Occipital lobe (tissue), 2 donors: ENCODE results near the gene CHN2. TPM values are rescaled to one million over a fixed set of nuclear protein-coding genes. Genes with fewer than 3 reads are reported as not detected.

Source experiments
- DNase-seq: peaks from one replicate; lab custom pipeline; 2025; lab: John Stamatoyannopoulos, UW
- total RNA-seq: library from RNA; depleted of rRNA; stranded (reverse); fragments of >200 nt; gene quantifications from one replicate; pipeline ENCODE4 v1.2.3, GENCODE V29; 2014

CHN2 gene
- total RNA-seq, 1 donor from 2014 or later = 76.3 TPM

- DNase-seq = no peak
Observed at GRCh38 chr7:29426587-29426986, 232.0 kb downstream of the CHN2 start.

DNA sequence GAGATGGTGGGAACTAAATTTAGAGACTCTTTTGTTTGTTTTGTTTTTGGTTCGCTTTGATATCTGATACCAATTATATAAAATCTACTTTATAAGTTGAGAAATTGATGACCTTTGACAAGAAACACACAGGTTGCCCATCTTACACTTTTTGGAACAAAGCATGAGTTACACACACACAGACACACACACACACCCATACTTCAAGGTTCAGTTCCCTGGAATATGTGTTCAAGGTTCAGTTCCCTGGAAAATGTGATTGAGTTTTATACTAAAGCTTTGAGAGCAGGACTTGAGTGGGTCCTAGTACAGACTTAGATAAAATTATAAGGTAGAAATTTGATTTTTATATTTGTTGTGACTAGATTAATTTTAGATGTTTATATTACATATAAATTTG is 234.8 kb downstream of the CHN2 start:
- no peak for DNase-seq

GRCh38 chr7:29430279-29430949 is 235.8 kb downstream of the CHN2 start:
- no peak for DNase-seq

GRCh38 chr7:29431686-29432085 is 237.1 kb downstream of the CHN2 start:
- DNase-seq = no peak

GRCh38 chr7:29432721-29433120 is 238.1 kb downstream of the CHN2 start:
- DNase-seq = no peak

DNA sequence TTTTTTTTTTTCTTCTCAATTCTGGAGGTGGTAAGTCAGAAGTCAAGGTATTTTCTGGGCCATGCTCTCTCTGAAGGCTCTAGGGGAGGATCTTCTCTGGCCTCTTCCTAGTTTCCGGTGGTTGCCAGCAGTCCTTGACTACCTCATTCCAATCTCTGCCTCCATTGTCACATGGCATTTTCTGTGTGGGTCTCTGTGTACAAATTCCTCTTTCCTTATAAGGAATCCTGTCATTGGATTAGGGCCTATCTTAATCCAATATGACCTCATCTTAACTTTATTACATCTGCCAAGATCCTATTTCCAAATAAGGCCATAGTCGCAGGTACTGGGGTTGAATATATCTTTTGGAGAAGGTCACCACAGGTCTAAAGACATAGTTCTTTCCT is 239.8 kb downstream of the CHN2 start:
- no peak for DNase-seq

GRCh38 chr7:29435167-29435566 is 240.6 kb downstream of the CHN2 start:
- no peak for DNase-seq

GRCh38 chr7:29435902-29436301 is 241.3 kb downstream of the CHN2 start:
- DNase-seq = no peak

- no peak for DNase-seq
Observed at GRCh38 chr7:29442146-29442545, 247.6 kb downstream of the CHN2 start.

GRCh38 chr7:29443552-29443951 is 249.0 kb downstream of the CHN2 start:
- no peak for DNase-seq

- DNase-seq = no peak
Observed at GRCh38 chr7:29444267-29444666, 249.7 kb downstream of the CHN2 start.

- no peak for DNase-seq
Observed at GRCh38 chr7:29445736-29446135, 251.2 kb downstream of the CHN2 start.

- DNase-seq = no peak
Observed at GRCh38 chr7:29447828-29448227, 253.3 kb downstream of the CHN2 start.

DNA sequence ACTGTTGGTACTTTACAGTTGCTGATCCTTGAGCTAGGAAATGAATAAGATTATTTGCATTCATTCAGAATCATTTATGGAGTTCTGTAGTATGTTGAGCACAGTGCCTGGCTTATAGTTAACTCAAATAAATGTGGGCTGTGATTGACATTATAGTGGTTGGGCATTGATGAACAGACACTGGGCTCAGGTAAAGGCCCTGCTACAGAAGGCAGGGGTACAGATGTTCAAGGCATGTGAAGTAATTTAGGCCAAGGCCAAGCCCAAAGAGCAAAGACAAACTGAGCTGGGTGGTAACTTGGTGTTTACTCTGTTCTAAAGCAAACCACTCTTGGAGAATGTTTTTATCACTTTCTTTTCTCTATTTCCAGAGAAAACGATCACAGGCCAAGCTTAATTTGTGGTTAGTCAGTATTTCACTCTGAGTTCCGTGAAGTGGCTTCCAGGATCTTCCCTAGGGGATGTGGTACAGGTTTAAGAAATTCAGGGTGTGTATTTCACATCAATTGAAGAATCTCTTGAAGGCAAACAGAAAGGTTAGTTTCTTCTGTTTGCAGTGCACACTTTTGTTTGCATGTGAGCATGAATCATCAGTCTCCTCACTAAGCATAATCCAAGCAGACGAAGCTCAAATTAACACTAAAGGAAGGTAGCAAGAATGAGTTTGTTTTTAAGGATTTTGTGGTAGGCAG is 255.1 kb downstream of the CHN2 start:
- DNase-seq = no peak

DNA sequence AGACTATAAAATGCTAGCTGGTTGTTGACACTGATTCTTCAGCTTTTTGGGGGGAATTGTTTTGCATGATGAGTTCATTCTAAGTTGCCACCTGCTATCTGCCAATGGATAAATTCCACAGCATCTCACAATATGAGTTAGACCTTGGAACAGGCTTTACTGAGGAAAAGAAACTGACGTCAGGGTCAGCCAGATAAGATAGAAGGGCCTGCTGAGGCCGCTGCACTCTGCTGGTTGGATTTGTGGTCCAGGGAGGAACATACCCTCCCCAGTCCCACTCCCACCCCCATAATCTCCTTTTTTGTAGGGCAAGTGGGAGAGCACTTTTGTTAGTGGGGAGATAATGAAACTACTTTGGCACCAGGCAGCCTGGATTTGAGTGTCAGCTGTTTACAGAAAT is 258.4 kb downstream of the CHN2 start:
- DNase-seq = no peak

DNA sequence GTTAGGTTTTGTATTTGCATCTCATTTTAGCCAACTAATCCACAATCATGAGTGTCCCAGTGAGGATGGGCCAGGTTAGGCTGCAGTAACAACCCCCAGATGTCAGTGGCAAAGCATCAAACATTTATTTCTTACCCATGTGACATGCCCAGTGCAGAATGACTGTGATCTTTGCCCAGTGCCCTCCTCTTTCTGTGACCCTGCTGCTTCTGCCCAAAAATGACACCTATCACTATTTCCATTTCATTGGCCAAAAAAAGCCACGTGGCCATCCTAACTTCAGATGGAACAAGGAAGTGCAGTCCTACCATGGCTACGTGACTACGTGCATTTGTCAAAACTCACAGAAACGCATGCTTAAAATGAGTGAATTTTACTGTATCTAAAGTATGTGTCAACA is 259.9 kb downstream of the CHN2 start:
- DNase-seq = no peak

DNA sequence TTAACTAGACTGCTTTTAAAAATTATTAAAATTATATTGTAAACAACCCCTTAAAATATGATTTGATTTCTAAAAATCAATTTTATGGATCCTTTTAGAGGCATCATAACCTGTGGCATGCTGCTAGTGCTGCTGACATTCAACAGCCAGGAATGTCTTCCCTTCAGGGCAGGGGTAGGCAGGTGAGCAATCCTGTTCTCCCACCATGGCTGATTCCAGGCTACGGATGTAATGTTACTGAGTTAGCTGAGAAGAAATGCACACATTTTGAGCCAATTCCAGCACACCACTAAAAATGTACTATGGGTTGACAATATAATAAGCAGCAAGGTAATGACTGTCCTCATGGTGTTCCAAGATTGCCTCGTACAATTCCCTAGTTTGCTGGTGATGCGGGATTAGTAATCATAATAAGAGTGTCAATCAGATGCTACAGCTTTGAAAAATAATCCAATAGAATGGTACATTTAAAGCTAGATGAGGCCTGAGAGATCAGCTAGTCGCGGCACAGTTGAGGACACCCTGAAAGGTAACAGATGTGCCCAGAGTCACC is 260.4 kb downstream of the CHN2 start:
- DNase-seq = no peak

GRCh38 chr7:29457141-29457561 is 262.6 kb downstream of the CHN2 start:
- DNase-seq = no peak

DNA sequence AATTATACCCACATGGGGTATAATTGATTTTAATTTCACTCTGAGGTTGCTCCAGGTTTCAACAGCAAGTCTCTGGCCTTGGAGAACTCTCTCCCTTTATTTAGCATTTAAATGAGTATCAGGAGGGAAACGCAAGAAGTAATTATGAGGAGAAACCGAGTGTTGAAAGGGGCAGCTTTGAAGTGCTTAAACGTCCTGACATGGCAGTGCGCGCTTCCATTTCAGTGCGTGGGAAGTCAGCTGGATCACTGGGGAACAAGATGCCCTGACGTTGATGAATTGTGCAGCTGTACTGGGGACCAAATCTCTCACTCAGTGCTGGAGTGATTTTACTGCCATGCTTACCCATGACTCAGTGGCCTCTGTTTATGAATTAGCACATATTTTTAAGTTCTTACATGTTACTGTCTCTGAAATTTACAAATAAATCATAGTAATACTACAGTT is 263.0 kb downstream of the CHN2 start:
- no peak for DNase-seq

- no peak for DNase-seq
Observed at GRCh38 chr7:29458933-29459332, 264.4 kb downstream of the CHN2 start.

DNA sequence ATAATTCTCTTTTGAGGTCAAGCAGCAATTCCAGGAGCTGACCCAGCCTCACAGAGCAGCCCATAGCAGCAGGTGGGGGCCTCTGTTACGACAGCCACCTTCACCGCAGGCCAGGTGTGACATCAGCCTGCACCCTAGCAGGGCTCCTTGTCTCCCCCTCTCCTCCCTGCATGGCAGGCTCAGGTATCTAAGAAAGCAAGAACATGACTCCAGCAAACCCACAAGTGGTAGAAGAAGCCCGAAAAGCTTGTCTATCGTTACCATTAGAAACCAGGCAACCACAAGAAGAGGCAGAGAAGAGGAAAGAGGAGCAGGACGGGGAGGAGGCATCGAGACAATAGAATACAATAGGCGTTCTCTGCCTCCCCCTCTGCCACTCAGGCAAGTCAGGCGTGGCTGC is 265.0 kb downstream of the CHN2 start:
- no peak for DNase-seq

DNA sequence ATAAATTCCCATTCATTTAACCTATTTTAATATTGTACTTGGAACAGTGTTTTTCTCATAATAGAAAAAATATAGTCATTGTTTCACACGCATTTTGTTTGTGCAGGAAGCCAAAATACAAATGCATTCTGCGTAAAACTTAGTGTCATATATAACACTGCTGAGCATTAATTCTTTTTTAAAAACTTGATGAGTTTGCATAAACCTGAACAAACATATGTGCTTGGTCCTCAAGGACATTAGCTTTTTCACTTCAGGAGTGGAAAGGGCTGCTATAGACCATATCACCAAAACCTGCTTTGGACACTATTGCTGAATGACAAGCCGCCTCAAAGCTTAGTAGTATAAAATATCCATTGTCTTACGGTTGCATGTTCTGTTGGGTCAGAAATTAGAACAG is 267.4 kb downstream of the CHN2 start:
- no peak for DNase-seq
